GM21381 (cell line): ENCODE data around the gene OR52B2.
"Not testable (repeated sequence)": the region's sequence is repeated elsewhere in the genome, so short reads cannot be mapped to it uniquely, and the experiment has no call there.

Source experiments
- ATAC-seq: cut with Tn5 transposase; IDR thresholded peaks from one replicate; pipeline ENCODE4 v1.9.1; 2021; ENCODE audit warnings: mild to moderate bottlenecking, moderate library complexity; ENCODE audit not compliant: unreplicated experiment

The OR52B2 gene

GRCh38 chr11:6156628-6157359 lies 13.3 kb downstream of the OR52B2 start:
- no peak for ATAC-seq

- ATAC-seq: no peak
Observed at GRCh38 chr11:6152126-6152525, 18.0 kb downstream of the OR52B2 start.

DNA sequence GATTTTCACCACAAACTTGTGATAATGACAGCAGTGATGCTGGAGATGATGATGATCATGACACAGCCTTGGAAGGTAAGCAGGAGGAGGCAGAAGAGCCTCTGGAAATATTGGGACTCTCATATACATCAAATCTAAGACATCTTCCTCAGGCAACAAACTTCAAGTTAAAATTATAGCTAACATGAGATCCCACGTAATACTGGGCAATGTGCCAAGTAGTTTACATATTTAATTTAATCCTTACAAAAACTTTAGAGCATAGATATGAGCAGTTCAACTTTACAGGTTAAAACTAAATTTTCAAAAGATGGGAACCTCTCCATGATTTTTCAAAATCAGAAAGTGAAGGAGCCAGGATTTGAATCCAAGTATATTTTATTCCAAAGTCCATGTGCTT lies 19.0 kb downstream of the OR52B2 start:
- ATAC-seq: no peak

DNA sequence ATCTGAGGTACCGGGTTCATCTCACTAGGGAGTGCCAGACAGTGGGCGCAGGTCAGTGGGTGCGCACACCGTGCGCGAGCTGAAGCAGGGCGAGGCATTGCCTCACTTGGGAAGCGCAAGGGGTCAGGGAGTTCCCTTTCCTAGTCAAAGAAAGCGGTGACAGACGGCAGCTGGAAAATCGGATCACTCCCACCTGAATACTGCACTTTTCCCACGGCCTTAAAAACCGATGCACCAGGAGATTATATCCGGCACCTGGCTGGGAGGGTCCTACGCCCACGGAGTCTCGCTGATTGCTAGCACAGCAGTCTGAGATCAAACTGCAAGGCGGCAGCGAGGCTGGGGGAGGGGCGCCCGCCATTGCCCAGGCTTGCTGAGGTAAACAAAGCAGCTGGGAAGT lies 26.4 kb downstream of the OR52B2 start:
- ATAC-seq: not testable (repeated sequence)

DNA sequence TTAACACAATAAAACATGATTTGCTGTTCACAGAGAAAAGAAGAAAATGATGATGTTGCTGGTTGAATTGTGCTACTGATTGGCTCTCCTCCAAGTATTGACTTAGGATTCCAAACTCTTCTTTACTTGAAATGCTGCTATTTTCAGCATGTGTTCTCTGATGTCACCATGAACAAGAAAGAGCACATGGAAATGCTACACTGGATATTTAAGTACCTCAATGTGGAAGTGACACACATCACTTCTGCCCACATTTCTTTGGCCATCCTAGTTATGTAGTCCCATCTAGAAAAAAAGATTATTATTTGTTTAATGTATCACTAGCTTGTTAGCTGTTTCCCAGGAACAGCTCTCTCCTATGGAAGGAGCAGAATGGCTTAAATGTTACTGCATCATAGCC lies 27.2 kb downstream of the OR52B2 start:
- no peak for ATAC-seq

- ATAC-seq: not testable (repeated sequence)
Observed at GRCh38 chr11:6135936-6136335, 34.2 kb downstream of the OR52B2 start.

- ATAC-seq: no peak
Observed at GRCh38 chr11:6132431-6132830, 37.7 kb downstream of the OR52B2 start.

- no peak for ATAC-seq
Observed at GRCh38 chr11:6129635-6130034, 40.5 kb downstream of the OR52B2 start.

DNA sequence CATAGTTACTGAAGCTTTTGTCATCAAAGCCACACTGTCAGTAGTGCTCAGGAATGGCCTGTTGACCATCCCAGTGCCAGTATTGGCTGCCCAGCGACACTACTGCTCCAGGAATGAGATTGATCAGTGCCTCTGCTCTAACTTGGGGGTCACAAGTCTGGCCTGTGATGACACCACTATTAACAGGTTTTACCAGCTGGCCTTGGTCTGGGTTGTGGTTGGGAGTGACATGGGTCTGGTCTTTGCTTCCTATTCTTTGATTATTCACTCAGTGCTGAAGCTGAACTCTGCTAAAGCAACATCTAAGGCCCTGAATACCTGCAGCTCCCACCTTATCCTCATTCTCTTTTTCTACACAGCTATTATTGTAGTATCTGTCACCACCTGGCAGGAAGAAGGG lies 41.1 kb downstream of the OR52B2 start:
- ATAC-seq: no peak

DNA sequence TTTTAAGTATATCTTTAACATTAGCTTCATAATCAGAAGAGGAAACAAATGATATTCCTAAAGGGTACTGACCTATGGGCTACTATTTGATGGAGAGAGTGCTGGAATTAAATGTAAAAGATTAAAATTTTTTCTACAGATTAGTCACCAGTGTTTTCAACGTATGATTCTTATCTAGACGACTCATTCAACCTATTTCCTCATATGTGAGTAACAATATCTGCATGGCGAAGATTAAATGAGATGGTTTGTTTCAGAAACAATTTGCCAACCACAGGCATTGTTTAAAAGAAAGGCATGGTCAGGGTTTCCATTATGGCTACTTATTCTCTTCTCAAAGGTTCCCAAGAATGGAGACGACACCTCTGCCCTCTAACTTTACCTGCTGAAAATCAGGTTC lies 42.2 kb downstream of the OR52B2 start:
- no peak for ATAC-seq

DNA sequence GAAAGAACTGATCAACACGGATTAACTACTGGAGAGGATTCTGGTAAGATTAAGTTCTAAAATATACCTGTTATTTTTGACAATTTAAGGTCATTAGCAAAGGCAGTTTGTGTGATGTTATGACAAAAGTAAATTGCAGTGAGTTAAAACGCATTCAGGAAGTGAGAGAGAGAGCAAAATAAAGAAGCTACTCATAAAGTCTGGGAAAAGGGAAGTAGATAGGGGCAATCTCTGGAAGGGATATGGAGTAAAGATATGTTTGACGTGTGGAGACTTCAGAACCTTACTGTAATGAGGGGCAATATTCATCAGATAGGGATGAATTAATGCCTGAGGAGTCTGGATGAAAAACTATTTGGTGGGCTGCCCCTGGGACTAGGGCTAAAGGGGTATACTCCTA lies 45.9 kb downstream of the OR52B2 start:
- ATAC-seq: no peak
